A549 (cell line): Measurements from ENCODE around the gene CHORDC1. TPM values are rescaled to one million over a fixed set of nuclear protein-coding genes. Genes with fewer than 3 reads are reported as not detected.
"Not testable (repeated sequence)": the region's sequence is repeated elsewhere in the genome, so short reads cannot be mapped to it uniquely, and the experiment has no call there.

Experiments used
- ATAC-seq, 2 experiments: fragments of 200-7000 bp in 1 of 2; fragments of >200 bp in 1 of 2; cut with Nextera tagmentation in 1 of 2; cut with Tn5 transposase in 1 of 2; 3 replicates each; pipeline versions ENCODE4 v1.8.0 to v1.9.1; 2018 to 2020; ENCODE audit warnings: mild to moderate bottlenecking in 1 of 2, moderate library complexity in 1 of 2
- CTCF ChIA-PET: fragments of 300-600 bp; sonication (Branson Sonifier 250); formaldehyde crosslinking; extraction: SDS; loops from one replicate; lab custom pipeline; 2021; ENCODE audit warnings: antibody characterized with exemption, inconsistent platforms; lab: Yijun Ruan, JAX
- POLR2A ChIA-PET: fragments of 350-600 bp; formaldehyde crosslinking; extraction: SDS; loops from one replicate; lab custom pipeline; 2021; ENCODE audit warnings: antibody characterized with exemption, inconsistent platforms; lab: Yijun Ruan, JAX
- DNase-seq, 2 experiments: peaks; one replicate each; pipeline versions ENCODE4 v3.0.0 to v3.0.0-alpha.2; 2011 to 2016; ENCODE audit warnings: low read depth in 1 of 2, low spot score in 1 of 2
- FAIRE-seq: peaks from 2 replicates; lab custom pipeline; 2011; peaks lifted over from hg19 to GRCh38; lab: Jason Lieb, UNC
- H3K27ac ChIP-seq, 2 experiments: fragments of >200 bp; sonication (Bioruptor Twin); formaldehyde crosslinking; 3 replicates each; pipeline ENCODE4 v1.5.1; 2016 to 2017
- H3K4me1 ChIP-seq: fragments of >200 bp; sonication (Bioruptor Twin); formaldehyde crosslinking; 3 replicates; pipeline ENCODE4 v1.6.1; 2016
- H3K4me2 ChIP-seq: fragments of >200 bp; sonication (Bioruptor Twin); formaldehyde crosslinking; 3 replicates; pipeline ENCODE4 v1.6.1; 2016
- H3K4me3 ChIP-seq: fragments of >200 bp; sonication (Bioruptor Twin); formaldehyde crosslinking; 3 replicates; pipeline ENCODE4 v1.5.1; 2016
- H3K9me3 ChIP-seq: fragments of >200 bp; sonication (Bioruptor Twin); formaldehyde crosslinking; 3 replicates; pipeline ENCODE4 v1.6.1; 2016
- CBX2 ChIP-seq: fragments of 200-600 bp; sonication (generic); IDR thresholded peaks from 2 replicates; pipeline ENCODE4 v1.6.1; 2016; ENCODE audit warnings: low read depth, mild to moderate bottlenecking, borderline replicate concordance
- CBX8 ChIP-seq: fragments of 200-600 bp; sonication (generic); IDR thresholded peaks from 2 replicates; pipeline ENCODE4 v1.6.1; 2016
- CHD2 ChIP-seq: fragments of 150-350 bp; IDR thresholded peaks from 2 replicates; pipeline ENCODE4 v1.6.1; 2014; ENCODE audit warnings: low read length; ENCODE audit not compliant: partially characterized antibody
- FOXS1 ChIP-seq: fragments of 250-450 bp; sonication (Bioruptor Pico); IDR thresholded peaks from 2 replicates; pipeline ENCODE4 v1.5.0; 2020; ENCODE audit warnings: mild to moderate bottlenecking, moderate library complexity
- HDAC2 ChIP-seq: fragments of 200-600 bp; sonication (generic); IDR thresholded peaks from 2 replicates; pipeline ENCODE4 v1.6.1; 2016
- KDM5A ChIP-seq: fragments of 200-600 bp; sonication (generic); IDR thresholded peaks from 2 replicates; pipeline ENCODE4 v1.6.1; 2016; ENCODE audit warnings: antibody characterized with exemption, mild to moderate bottlenecking
- MYC ChIP-seq: IDR thresholded peaks from 2 replicates; pipeline ENCODE4 v1.6.1; 2012; ENCODE audit warnings: mild to moderate bottlenecking, inconsistent platforms, low read length, improper control_type of control experiment, borderline replicate concordance
- NPAS2 ChIP-seq: fragments of 250-450 bp; sonication (Bioruptor Pico); IDR thresholded peaks from 2 replicates; pipeline ENCODE4 v1.8.0; 2022; ENCODE audit warnings: mild to moderate bottlenecking, moderate library complexity, borderline replicate concordance
- NR3C1 ChIP-seq: fragments of >200 bp; sonication (Bioruptor Twin); formaldehyde crosslinking; IDR thresholded peaks from 3 replicates; pipeline ENCODE4 v1.6.1; 2017
- POLR2AphosphoS2 ChIP-seq: conservative IDR thresholded peaks from 2 replicates; pipeline ENCODE4 v1.6.1; 2012; ENCODE audit warnings: low read length, improper control_type of control experiment, inconsistent platforms
- RFX5 ChIP-seq: fragments of 450-650 bp; IDR thresholded peaks from 2 replicates; pipeline ENCODE4 v1.7.1; 2014; ENCODE audit warnings: antibody characterized with exemption, mild to moderate bottlenecking, moderate library complexity
- SMC3 ChIP-seq: fragments of >200 bp; sonication (Bioruptor Twin); formaldehyde crosslinking; IDR thresholded peaks from 3 replicates; pipeline ENCODE4 v1.6.1; 2018; ENCODE audit warnings: inconsistent platforms
- SREBF2 ChIP-seq: fragments of 450-650 bp; IDR thresholded peaks from 2 replicates; pipeline ENCODE4 v1.6.1; 2014; ENCODE audit warnings: mild to moderate bottlenecking, moderate library complexity
- ZFP36 ChIP-seq: fragments of 450-650 bp; IDR thresholded peaks from 2 replicates; pipeline ENCODE4 v1.6.1; 2014; ENCODE audit warnings: borderline replicate concordance; ENCODE audit not compliant: partially characterized antibody
- WGBS: methylation state at CpG from one replicate; pipeline ENCODE4 v1.1.6; 2017; ENCODE audit errors: missing lambda C conversion rate; 5-methylcytosine and 5-hydroxymethylcytosine counted together
- polyA plus RNA-seq, 4 experiments: library from polyadenylated mRNA; depleted of rRNA in 3 of 4; stranded (reverse); fragments of >200 nt; fragmentation: RNase III in 1 of 4; extraction: RNeasy Plus Mini Kit Qiagen cat#74134 plus additional on column Dnase treatment in 1 of 4; gene quantifications; 2 replicates in 3 of 4; 3 replicates in 1 of 4; pipeline ENCODE4 v1.2.3, GENCODE V29; 2011 to 2017
- TF ChIP-seq, protein P1 (sequence below): fragments of 150-350 bp; IDR thresholded peaks from 2 replicates; pipeline ENCODE4 v1.6.1; 2014; ENCODE audit warnings: low read depth, mild to moderate bottlenecking, low read length
- TF ChIP-seq, protein P2 (sequence below): fragments of 250-450 bp; sonication (Bioruptor Pico); IDR thresholded peaks from 2 replicates; pipeline ENCODE4 v1.5.0; 2021; ENCODE audit warnings: mild to moderate bottlenecking, moderate library complexity, borderline replicate concordance
- TF ChIP-seq, protein P3 (sequence below): fragments of >200 bp; sonication (Bioruptor Twin); formaldehyde crosslinking; IDR thresholded peaks from 3 replicates; pipeline ENCODE4 v1.5.1; 2016
- TF ChIP-seq, protein P4 (sequence below): fragments of >200 bp; sonication (Bioruptor Twin); formaldehyde crosslinking; IDR thresholded peaks from 2 replicates; pipeline ENCODE4 v1.6.1; 2016
- TF ChIP-seq, protein P5 (sequence below): fragments of 200-600 bp; sonication (generic); IDR thresholded peaks from 2 replicates; pipeline ENCODE4 v1.6.1; 2016; ENCODE audit warnings: antibody characterized with exemption, mild to moderate bottlenecking, moderate library complexity

The CHORDC1 gene
- polyA plus RNA-seq, 2 of the 4 experiments (the other 2 are of a cell fraction): 83.8 to 163 TPM

DNA sequence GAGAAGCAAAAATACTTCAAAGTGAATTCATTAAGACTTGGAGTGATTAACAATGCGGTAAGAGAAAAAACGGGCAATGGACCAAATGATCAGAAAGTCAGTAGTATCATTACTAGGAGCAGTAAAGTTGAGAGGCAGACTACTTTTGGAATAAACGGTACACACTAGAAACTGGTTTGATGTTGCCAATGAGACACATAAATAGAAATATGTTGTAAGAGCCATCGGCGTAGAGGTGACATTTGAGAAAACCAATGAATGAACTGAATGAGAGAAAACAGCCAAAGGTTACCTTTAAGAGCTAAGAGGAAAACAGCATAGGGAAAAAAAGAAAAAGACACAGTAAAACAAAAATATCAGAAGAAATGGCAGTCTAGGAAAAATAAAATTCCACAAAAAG, 6.2 kb downstream of the CHORDC1 start:
- H3K4me3 ChIP-seq: no peak overlapping the region

DNA sequence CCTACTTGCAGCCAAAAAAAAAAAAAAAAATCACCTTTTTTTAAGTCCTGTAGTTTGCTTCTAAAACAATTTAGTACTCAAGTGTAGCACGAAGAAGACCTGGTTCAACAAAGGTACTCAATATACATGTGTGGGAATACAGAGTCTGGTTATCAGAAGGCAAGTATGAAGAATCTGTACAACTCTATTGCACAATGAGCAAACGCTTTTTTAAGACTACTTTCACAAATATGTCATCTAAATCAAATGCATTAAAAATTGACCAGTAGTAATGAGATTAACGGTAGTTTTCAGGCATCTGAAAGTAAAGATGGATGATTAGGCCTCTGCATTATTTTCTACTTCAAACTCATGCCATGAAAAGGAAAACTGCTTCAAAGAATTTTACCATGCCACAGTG, 9.5 kb downstream of the CHORDC1 start:
- CTCF ChIA-PET: interaction anchor here (1.9 kb wide), 1 partner anchor 9 kb away, joined by 10 read pairs; no protein-coding TSS in a partner anchor
- WGBS: 86% methylated on average over 3 of the region's 3 CpGs
- DNase-seq: no peak

More for the DNA sequence above, 6.2 kb downstream of the CHORDC1 start:
- Histone ChIP-seq H3K4me1 (peaks cover 37% of the 10 kb centered on the region), H3K9me3 (no peaks in the 10 kb centered on the region), H3K27ac (no peak overlapping the region), H3K4me2 (no peak overlapping the region)
- ATAC-seq (no peak), DNase-seq (no peak), FAIRE-seq (peak; percentile 23)
- WGBS: 90% methylated on average over 5 of the region's 5 CpGs
- CTCF ChIA-PET: interaction anchor here (1.8 kb wide), 1 partner anchor 12 kb away, joined by 6 read pairs; no protein-coding TSS in a partner anchor
- TF ChIP-seq, protein P1, sequence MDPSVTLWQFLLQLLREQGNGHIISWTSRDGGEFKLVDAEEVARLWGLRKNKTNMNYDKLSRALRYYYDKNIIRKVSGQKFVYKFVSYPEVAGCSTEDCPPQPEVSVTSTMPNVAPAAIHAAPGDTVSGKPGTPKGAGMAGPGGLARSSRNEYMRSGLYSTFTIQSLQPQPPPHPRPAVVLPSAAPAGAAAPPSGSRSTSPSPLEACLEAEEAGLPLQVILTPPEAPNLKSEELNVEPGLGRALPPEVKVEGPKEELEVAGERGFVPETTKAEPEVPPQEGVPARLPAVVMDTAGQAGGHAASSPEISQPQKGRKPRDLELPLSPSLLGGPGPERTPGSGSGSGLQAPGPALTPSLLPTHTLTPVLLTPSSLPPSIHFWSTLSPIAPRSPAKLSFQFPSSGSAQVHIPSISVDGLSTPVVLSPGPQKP: no peak
- TF ChIP-seq KDM5A (no peak), SREBF2 (no peak), NR3C1 (no peak)
- TF ChIP-seq, protein P2, sequence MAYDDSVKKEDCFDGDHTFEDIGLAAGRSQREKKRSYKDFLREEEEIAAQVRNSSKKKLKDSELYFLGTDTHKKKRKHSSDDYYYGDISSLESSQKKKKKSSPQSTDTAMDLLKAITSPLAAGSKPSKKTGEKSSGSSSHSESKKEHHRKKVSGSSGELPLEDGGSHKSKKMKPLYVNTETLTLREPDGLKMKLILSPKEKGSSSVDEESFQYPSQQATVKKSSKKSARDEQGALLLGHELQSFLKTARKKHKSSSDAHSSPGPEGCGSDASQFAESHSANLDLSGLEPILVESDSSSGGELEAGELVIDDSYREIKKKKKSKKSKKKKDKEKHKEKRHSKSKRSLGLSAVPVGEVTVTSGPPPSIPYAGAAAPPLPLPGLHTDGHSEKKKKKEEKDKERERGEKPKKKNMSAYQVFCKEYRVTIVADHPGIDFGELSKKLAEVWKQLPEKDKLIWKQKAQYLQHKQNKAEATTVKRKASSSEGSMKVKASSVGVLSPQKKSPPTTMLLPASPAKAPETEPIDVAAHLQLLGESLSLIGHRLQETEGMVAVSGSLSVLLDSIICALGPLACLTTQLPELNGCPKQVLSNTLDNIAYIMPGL: no peak
- POLR2A ChIA-PET: no interaction called here

DNA sequence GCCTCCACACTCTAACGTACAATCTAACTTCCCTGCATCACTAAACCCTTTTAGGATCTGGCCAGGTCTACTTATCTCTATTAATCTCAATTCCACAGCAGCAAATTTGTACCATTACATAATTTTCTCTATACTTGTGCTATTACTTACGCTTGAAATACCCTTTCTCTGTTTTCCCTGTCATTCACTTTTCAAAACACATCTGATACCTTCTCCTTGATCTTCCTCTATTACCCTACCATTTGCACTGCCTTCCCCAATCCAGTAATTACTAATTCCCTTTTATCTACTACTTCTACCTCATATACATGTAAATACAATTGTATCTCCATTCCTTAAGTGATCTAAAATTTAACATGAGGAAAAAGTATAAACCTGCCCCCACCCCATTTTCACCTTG, 14.0 kb downstream of the CHORDC1 start:
- H3K4me1 ChIP-seq: peaks cover 10% of the 10 kb centered on the region
- no peak overlapping the region for H3K4me3 ChIP-seq
- 87% methylated on average over 2 of the region's 2 CpGs for WGBS
- no peaks in the 10 kb centered on the region for H3K9me3 ChIP-seq
- POLR2A ChIA-PET: no interaction called here
- no peak overlapping the region for H3K4me2 ChIP-seq
- CTCF ChIA-PET: interaction anchor here (1.0 kb wide), 1 partner anchor 15 kb away, joined by 3 read pairs; no protein-coding TSS in a partner anchor
- no peak for FAIRE-seq
- H3K27ac ChIP-seq: no peak overlapping the region
- DNase-seq: no peak
- no peak for TF ChIP-seq ZFP36
- TF ChIP-seq, protein P1: no peak
- no peak for TF ChIP-seq KDM5A
- no peak for TF ChIP-seq CHD2
- TF ChIP-seq FOXS1 (CRISPR knock-in tag): no peak
- TF ChIP-seq, protein P3, sequence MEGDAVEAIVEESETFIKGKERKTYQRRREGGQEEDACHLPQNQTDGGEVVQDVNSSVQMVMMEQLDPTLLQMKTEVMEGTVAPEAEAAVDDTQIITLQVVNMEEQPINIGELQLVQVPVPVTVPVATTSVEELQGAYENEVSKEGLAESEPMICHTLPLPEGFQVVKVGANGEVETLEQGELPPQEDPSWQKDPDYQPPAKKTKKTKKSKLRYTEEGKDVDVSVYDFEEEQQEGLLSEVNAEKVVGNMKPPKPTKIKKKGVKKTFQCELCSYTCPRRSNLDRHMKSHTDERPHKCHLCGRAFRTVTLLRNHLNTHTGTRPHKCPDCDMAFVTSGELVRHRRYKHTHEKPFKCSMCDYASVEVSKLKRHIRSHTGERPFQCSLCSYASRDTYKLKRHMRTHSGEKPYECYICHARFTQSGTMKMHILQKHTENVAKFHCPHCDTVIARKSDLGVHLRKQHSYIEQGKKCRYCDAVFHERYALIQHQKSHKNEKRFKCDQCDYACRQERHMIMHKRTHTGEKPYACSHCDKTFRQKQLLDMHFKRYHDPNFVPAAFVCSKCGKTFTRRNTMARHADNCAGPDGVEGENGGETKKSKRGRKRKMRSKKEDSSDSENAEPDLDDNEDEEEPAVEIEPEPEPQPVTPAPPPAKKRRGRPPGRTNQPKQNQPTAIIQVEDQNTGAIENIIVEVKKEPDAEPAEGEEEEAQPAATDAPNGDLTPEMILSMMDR: no peak
- no peak for TF ChIP-seq RFX5
- no peak for ATAC-seq

More for the DNA sequence above, 9.5 kb downstream of the CHORDC1 start:
- no peak overlapping the region for H3K4me3 ChIP-seq
- H3K9me3 ChIP-seq: no peaks in the 10 kb centered on the region
- no peak overlapping the region for H3K27ac ChIP-seq
- TF ChIP-seq CBX8 (no peak), MYC (no peak), HDAC2 (no peak), CBX2 (no peak), SMC3 (no peak), FOXS1 (CRISPR knock-in tag) (no peak), NPAS2 (CRISPR knock-in tag) (no peak), POLR2AphosphoS2 (no peak), KDM5A (no peak)
- TF ChIP-seq, protein P4, sequence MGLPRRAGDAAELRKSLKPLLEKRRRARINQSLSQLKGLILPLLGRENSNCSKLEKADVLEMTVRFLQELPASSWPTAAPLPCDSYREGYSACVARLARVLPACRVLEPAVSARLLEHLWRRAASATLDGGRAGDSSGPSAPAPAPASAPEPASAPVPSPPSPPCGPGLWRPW: no peak
- TF ChIP-seq, protein P5, sequence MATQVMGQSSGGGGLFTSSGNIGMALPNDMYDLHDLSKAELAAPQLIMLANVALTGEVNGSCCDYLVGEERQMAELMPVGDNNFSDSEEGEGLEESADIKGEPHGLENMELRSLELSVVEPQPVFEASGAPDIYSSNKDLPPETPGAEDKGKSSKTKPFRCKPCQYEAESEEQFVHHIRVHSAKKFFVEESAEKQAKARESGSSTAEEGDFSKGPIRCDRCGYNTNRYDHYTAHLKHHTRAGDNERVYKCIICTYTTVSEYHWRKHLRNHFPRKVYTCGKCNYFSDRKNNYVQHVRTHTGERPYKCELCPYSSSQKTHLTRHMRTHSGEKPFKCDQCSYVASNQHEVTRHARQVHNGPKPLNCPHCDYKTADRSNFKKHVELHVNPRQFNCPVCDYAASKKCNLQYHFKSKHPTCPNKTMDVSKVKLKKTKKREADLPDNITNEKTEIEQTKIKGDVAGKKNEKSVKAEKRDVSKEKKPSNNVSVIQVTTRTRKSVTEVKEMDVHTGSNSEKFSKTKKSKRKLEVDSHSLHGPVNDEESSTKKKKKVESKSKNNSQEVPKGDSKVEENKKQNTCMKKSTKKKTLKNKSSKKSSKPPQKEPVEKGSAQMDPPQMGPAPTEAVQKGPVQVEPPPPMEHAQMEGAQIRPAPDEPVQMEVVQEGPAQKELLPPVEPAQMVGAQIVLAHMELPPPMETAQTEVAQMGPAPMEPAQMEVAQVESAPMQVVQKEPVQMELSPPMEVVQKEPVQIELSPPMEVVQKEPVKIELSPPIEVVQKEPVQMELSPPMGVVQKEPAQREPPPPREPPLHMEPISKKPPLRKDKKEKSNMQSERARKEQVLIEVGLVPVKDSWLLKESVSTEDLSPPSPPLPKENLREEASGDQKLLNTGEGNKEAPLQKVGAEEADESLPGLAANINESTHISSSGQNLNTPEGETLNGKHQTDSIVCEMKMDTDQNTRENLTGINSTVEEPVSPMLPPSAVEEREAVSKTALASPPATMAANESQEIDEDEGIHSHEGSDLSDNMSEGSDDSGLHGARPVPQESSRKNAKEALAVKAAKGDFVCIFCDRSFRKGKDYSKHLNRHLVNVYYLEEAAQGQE: no peak
- POLR2A ChIA-PET: no interaction called here
- ATAC-seq (no peak), FAIRE-seq (no peak)
- no peak overlapping the region for H3K4me2 ChIP-seq
- H3K4me1 ChIP-seq: peaks cover 9% of the 10 kb centered on the region

DNA sequence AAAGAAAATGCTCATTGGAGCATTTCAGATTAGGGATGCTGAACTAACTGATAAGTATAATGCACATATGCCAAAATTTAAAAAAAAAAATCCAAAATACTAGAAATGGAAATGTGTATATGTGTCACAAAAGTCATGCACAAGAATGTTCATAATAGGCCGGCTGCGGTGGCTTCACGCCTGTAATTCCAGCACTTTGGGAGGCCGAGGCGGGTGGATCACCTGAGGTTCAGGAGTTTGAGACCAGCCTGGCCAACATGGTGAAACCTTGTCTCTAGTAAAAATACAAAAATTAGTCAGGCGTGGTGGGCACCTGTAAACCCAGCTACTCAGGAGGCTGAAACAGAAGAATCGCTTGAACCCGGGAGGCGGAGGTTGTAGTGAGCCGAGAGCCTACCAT, 14.9 kb downstream of the CHORDC1 start:
- H3K4me3 ChIP-seq, H3K9me3 ChIP-seq, DNase-seq, FAIRE-seq, POLR2A ChIA-PET, CTCF ChIA-PET, H3K4me2 ChIP-seq, ATAC-seq, H3K27ac ChIP-seq: not testable (repeated sequence)
- H3K4me1 ChIP-seq: peaks cover 10% of the 10 kb centered on the region
- WGBS: 87% methylated on average over 10 of the region's 10 CpGs
